HG02870 (cell line): ENCODE results near the gene MNAT1.
"Not testable (repeated sequence)": the region's sequence is repeated elsewhere in the genome, so short reads cannot be mapped to it uniquely, and the experiment has no call there.

Source experiments
- ATAC-seq: cut with Tn5 transposase; IDR thresholded peaks from one replicate; pipeline ENCODE4 v1.9.1; 2021; ENCODE audit warnings: mild to moderate bottlenecking, moderate library complexity; ENCODE audit not compliant: unreplicated experiment

The MNAT1 gene

DNA sequence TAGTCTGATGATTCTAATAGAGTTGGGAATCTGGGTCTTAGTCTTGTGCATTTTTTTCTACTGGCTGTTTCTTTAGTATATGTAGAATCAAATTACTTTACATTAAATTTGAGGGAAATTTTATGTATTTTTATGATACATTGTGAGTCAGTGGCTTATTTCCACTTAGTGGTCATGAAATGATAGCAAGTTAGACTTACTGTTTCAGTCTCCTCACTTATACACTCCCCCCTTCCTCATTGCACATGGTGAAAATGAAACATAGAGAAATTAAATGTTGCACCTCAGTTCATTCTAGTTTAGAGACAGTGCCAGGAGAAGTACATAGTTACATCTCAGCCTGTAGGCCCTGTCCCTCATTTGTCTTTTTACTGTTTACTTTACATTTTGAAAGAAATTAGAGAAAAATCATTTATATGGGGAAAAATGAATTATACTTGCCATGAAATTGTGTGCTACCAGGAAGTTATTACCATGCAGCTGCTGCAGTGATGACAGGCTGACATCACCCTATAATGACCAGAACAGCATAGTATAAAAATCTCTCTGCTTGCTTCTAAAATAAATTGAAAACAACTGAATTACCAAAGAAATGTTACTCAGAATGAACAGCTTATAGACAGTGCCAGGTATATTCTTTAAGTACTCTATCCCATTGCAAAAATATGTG is 133.1 kb downstream of the MNAT1 start:
- no peak for ATAC-seq

DNA sequence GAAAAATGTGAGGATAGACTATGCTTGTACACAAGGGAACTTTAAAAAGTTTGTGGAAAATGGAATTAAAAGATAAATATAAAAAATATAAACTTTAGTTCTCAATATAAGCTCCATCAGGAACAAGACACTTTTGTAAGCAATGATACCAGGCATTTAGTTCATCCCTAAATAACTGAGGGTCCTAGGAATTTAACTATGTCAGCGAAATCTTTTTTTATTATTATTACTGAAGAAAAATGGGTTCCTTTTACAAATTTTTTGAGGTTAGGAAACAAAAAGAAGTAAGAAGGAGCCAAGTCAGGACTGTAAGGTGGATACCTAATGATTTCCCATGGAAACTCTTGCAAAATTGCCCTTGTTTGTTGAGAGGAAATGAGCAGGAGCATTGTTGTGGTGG is 143.6 kb downstream of the MNAT1 start:
- no peak for ATAC-seq

GRCh38 chr14:60878536-60878935 is 144.0 kb downstream of the MNAT1 start:
- peak; percentile 57 for ATAC-seq

GRCh38 chr14:60882219-60882618 is 147.7 kb downstream of the MNAT1 start:
- ATAC-seq = no peak

DNA sequence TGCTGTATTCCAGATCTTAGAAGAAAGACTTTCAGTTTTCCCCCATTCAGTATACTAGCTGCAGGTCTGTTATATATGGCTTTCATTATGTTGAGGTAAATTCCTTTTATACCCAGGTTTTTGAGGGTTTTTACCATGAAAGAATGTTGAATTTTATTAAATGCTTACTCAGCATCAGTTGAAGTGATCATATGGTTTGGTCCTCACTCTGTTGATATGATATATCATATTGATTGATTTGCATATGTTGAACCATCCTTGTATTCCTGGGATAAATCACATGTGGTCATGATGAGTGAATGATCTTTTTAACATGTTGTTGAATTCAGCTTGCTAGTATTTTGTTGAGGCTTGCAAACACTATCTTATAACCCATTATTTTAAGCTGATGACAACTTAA is 149.6 kb downstream of the MNAT1 start:
- no peak for ATAC-seq

GRCh38 chr14:60890636-60891035 is 156.1 kb downstream of the MNAT1 start:
- not testable (repeated sequence) for ATAC-seq

- ATAC-seq = no peak
These were observed 159.3 kb downstream of the MNAT1 start for GRCh38 chr14:60893911-60894310.

- no peak for ATAC-seq
These were observed 169.8 kb downstream of the MNAT1 start for GRCh38 chr14:60904381-60904780.

DNA sequence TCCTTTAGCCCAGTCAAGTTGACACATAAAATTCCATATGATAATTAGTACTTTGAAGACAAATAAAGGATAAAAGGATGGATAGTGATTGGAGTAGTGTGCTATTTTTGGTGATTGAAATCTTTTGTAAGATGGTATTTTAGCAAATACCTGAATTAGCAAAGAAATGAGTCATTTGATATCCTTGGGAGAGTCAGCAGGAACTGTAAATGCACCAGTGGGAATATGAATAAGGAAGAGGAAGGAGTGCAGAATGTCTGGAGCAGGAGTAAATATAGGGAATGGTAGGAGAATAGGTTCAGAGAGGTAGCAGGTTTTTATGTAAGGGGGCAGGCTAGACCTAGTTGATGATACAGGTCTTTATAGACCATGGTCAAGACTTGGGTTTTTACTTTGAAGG is 171.4 kb downstream of the MNAT1 start:
- ATAC-seq = no peak

DNA sequence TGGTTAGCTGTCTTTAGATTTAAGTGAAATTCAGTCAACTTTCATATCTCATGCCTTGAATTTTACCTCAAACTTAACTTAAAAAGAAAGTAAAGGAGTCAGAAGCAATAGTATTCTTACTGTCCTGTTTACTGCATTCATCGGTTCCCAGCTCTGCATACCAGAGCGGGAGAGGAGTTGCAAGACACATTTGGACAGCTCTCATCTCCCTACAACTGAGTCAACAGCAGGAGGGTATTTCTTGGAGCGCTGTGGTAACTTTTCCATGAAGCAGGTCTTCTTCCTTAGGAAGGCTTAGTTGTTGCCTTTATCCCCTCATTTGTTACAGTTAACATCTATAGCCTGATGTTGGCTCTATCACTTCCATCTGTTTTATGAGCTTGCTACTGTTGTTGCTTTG is 181.2 kb downstream of the MNAT1 start:
- no peak for ATAC-seq

DNA sequence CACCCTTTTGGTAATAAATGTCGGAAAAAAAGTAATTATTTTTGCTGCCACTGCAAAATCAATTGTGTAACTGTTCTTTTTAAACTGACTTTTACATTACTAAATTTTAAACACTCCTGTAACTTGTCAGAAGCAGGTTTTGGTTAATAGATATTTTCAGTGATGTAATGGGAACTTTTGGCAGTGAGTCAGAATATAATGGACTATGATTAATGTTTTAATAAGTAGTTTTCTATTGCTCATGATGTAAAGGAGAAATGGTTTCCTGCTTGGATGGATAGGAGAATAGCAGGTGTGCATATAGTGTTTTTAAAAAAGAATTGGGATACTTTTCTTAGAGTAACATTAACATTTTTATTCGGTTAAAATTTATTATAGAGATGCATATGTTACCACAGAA is 187.5 kb downstream of the MNAT1 start:
- no peak for ATAC-seq

GRCh38 chr14:60925286-60925685 is 190.7 kb downstream of the MNAT1 start:
- no peak for ATAC-seq

DNA sequence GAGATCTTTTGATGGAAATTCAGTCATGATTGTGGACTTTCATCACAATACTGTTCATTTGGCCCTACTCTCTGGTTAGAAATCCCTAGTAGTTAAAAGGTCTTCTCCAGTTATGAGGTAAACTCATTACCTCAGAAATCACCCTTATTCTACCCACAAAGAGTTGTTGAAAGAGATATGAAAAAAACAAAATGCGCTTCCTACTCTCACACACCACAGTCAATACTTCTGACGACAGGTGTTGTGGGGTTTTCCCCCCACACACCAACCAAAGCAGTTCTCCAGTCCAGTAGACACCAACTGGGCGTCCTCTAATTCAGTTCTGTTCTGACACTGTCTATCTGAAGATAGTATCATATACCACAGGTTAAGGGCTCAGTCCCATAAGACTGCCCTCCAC is 191.4 kb downstream of the MNAT1 start:
- peak; percentile 99 for ATAC-seq

- ATAC-seq = no peak
These were observed 196.7 kb downstream of the MNAT1 start for GRCh38 chr14:60931218-60931617.

DNA sequence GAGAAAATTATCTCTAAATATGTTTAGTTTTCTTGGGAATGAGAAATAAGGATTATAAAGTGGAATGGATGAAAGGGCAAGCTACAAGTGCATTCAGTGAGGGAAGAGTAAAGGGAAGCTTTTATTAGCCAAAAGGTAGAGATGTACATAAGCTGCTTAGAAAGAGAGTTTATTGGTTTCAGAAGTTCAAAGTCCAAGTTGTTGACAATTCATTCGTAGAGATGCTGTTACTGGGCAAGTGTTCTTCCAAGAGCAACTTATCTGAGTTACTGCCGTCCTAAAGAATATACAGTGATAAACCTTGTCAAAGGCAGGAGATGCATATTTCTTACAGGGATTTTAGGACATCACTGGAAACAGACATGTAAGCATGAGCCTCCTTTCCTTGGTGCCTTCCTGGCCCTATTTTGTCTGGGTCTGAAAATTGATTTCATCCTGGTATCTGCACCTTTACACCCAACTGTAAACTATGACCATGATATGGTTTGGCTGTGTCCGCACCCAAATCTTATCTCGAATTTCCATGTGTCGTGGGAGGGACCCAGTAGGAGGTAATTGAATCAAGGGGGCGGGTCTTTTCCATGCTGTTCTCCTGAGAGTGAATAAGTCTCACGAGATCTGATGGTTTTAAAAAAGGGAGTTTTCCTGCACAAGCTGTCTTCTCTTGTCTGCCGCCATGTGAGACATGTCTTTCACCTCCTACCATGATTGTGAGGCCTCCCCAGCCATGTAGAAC is 199.5 kb downstream of the MNAT1 start:
- no peak for ATAC-seq

GRCh38 chr14:60935319-60935718 is 200.8 kb downstream of the MNAT1 start:
- no peak for ATAC-seq

DNA sequence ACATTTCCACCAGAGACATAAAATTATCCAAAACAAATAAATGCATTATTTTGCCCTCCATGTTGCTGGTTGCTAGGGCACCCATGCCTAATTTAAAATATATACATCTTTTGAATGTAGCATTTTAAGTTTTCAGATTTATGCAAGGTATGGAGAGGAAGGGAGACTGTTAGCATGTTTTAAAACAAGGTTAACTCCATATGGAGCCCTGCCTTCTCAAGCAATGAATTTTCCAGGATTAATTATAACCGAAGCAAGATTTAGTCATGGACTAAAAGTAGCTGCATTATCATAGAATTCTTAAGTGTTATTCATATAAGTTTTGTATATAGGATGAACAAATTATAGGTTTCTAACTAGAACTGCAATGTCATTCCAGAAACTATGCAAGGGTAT is 209.1 kb downstream of the MNAT1 start:
- ATAC-seq = no peak

DNA sequence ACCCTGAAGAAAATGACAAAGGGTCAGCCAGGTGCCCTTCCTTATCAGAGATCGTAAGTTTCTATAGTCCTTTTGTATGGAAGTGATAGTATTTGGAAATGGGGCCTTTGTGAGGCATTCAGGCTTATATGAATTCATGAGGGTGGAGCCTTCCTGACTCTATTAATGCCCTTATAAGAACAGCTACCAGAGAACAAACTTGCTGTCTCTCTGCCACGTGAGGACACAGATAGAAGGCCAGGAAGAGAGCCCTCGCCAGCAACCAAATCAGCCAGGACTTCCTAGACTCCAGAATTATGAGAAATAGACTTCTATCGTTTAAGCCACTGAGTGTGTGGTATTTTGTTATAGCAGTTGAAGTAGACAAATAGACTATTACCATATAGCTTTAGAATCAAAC is 209.6 kb downstream of the MNAT1 start:
- ATAC-seq = no peak

GRCh38 chr14:60945984-60946383 is 211.4 kb downstream of the MNAT1 start:
- no peak for ATAC-seq

- ATAC-seq = no peak
These were observed 212.2 kb downstream of the MNAT1 start for GRCh38 chr14:60946773-60947172.

- no peak for ATAC-seq
These were observed 217.3 kb downstream of the MNAT1 start for GRCh38 chr14:60951776-60952435.

DNA sequence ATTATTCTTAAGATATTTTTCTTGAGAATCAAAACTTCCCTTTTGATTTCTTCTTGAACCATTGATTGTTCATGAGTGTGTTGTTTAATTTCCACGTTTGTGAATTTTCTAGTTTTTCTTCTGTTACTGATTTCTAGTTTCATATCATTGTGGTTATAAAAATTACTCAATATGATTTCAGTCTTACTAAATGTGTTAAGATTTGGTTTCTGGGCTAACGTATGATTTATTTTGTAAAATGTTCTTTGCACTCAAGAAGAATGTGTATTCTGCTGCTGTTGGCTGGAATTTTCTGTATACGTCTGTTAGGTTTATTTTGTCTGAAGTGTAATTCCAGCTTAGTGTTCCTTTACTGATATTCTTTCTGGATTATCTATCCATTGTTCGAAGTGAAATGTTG is 221.6 kb downstream of the MNAT1 start:
- no peak for ATAC-seq
